HepG2 (cell line): Measurements from ENCODE around the gene BMPER. TPM values are rescaled to one million over a fixed set of nuclear protein-coding genes. Genes with fewer than 3 reads are reported as not detected.

Experiments used
- CHD2 ChIP-seq: IDR thresholded peaks from 2 replicates; pipeline ENCODE4 v1.6.1; 2011; ENCODE audit warnings: low read depth, low read length, improper control_type of control experiment
- CREB1 ChIP-seq, 2 experiments: fragments of 450-650 bp in 1 of 2; IDR thresholded peaks; 2 replicates each; pipeline ENCODE4 v1.6.1; 2016 to 2017; ENCODE audit warnings: control low read depth in 1 of 2, mild to moderate bottlenecking in 1 of 2, missing compliant biosample characterization in 1 of 2, missing genetic modification characterization in 1 of 2
- CTCF ChIP-seq: sonication (generic); formaldehyde crosslinking; IDR thresholded peaks from 2 replicates; pipeline ENCODE4 v1.5.0; 2020; ENCODE audit warnings: mild to moderate bottlenecking, missing genetic modification reagents, moderate library complexity
- FOXA1 ChIP-seq, 2 experiments: fragments of 450-650 bp in 1 of 2; sonication (generic) in 1 of 2; formaldehyde crosslinking in 1 of 2; IDR thresholded peaks; 2 replicates each; pipeline versions ENCODE4 v1.4.0 to v1.6.1; 2016 to 2020; ENCODE audit warnings: missing genetic modification reagents in 1 of 2
- FOXA3 ChIP-seq: IDR thresholded peaks from 2 replicates; pipeline ENCODE4 v1.6.1; 2016; ENCODE audit warnings: missing genetic modification reagents, missing compliant biosample characterization
- HMG20B ChIP-seq: conservative IDR thresholded peaks from 2 replicates; pipeline ENCODE4 v1.6.1; 2016; ENCODE audit warnings: missing genetic modification reagents, missing compliant biosample characterization
- KLF15 ChIP-seq: sonication (generic); formaldehyde crosslinking; IDR thresholded peaks from 2 replicates; pipeline ENCODE4 v1.8.1; 2023; ENCODE audit warnings: borderline replicate concordance, mild to moderate bottlenecking, inconsistent platforms, missing genetic modification reagents, mixed read lengths
- NR2F1 ChIP-seq, 2 experiments: fragments of 450-650 bp in 1 of 2; formaldehyde crosslinking in 1 of 2; IDR thresholded peaks; 2 replicates each; pipeline versions ENCODE4 v1.5.0 to v1.6.1; 2016 to 2020; ENCODE audit warnings: mild to moderate bottlenecking in 1 of 2, missing compliant biosample characterization in 1 of 2, missing genetic modification reagents in 1 of 2, moderate library complexity in 1 of 2
- SAP130 ChIP-seq: IDR thresholded peaks from 2 replicates; pipeline ENCODE4 v1.6.1; 2016; ENCODE audit warnings: low read depth
- SMC3 ChIP-seq: IDR thresholded peaks from 2 replicates; pipeline ENCODE4 v1.6.1; 2011; ENCODE audit warnings: low read length, improper control_type of control experiment
- TEAD2 ChIP-seq: sonication (generic); formaldehyde crosslinking; IDR thresholded peaks from 2 replicates; pipeline ENCODE4 v1.9.0; 2021; ENCODE audit warnings: missing genetic modification reagents
- ZBTB3 ChIP-seq: sonication (generic); formaldehyde crosslinking; IDR thresholded peaks from 2 replicates; pipeline ENCODE4 v1.4.0; 2020; ENCODE audit warnings: low read depth, mild to moderate bottlenecking, moderate library complexity, missing genetic modification reagents, borderline replicate concordance
- ZFP41 ChIP-seq: sonication (generic); formaldehyde crosslinking; IDR thresholded peaks from 2 replicates; pipeline ENCODE4 v1.4.0; 2020; ENCODE audit warnings: mild to moderate bottlenecking, missing genetic modification reagents, borderline replicate concordance
- ZNF280B ChIP-seq: sonication (generic); formaldehyde crosslinking; IDR thresholded peaks from 2 replicates; pipeline ENCODE4 v1.5.0; 2020; ENCODE audit warnings: missing genetic modification reagents, mild to moderate bottlenecking, borderline replicate concordance
- ZNF282 ChIP-seq: fragments of 450-650 bp; IDR thresholded peaks from 2 replicates; pipeline ENCODE4 v1.6.1; 2018; ENCODE audit not compliant: partially characterized antibody
- ZNF460 ChIP-seq: sonication (generic); formaldehyde crosslinking; IDR thresholded peaks from 2 replicates; pipeline ENCODE4 v1.5.1; 2020; ENCODE audit warnings: missing genetic modification reagents, mild to moderate bottlenecking, borderline replicate concordance
- ZNF639 ChIP-seq: conservative IDR thresholded peaks from 2 replicates; pipeline ENCODE4 v1.6.1; 2018; ENCODE audit warnings: missing genetic modification reagents
- ZSCAN5A ChIP-seq: sonication (generic); formaldehyde crosslinking; IDR thresholded peaks from 2 replicates; pipeline ENCODE4 v1.8.0; 2022; ENCODE audit warnings: mild to moderate bottlenecking, missing genetic modification reagents, borderline replicate concordance
- polyA plus RNA-seq, 8 experiments: library from polyadenylated mRNA; depleted of rRNA in 3 of 8; stranded (reverse) in 7 of 8; unstranded in 1 of 8; fragments of >200 nt; fragmentation: Illumina TruSeq in 4 of 8; extraction: Trizol in 4 of 8; gene quantifications; 2 replicates each; pipeline versions ENCODE4 v1.2.1 to v1.2.3, GENCODE V29; 2011 to 2016; ENCODE audit warnings: low read depth in 4 of 8, missing spikeins in 1 of 8, mixed read lengths in 1 of 8; ENCODE audit not compliant: insufficient read depth in 1 of 8
- total RNA-seq, 5 experiments: library from RNA; depleted of rRNA; stranded (reverse); fragments of >200 nt; fragmentation: Illumina TruSeq; extraction: Trizol; gene quantifications; 2 replicates each; pipeline ENCODE4 v1.2.3, GENCODE V29; 2016; ENCODE audit warnings: low read depth in 1 of 5

The BMPER gene
- total and polyA plus RNA-seq, 2 of the 13 experiments (the other 11 are each of a cell fraction or from before 2014, with no cell fraction given) = not detected

- TF ChIP-seq CHD2 (no peak), FOXA3 (CRISPR knock-in tag) (0 out of 2 replicates have a peak, but pooled peaks have one; percentile 22), ZSCAN5A (CRISPR knock-in tag) (no peak), ZNF460 (no peak), ZBTB3 (CRISPR knock-in tag) (no peak), SMC3 (peak; percentile 56), CTCF (CRISPR knock-in tag) (peak; percentile 59), ZNF280B (no peak), HMG20B (CRISPR knock-in tag) (no peak), ZNF639 (CRISPR knock-in tag) (no peak), TEAD2 (CRISPR knock-in tag) (no peak), FOXA1 (IDR thresholded peaks at IDR 0.05) (no peak), FOXA1 (CRISPR knock-in tag; IDR thresholded peaks at IDR 0.05) (peak; percentile 25; the same call in 1 of the 2 replicates), KLF15 (CRISPR knock-in tag) (no peak), ZFP41 (no peak), CREB1 (IDR thresholded peaks at IDR 0.05) (no peak), CREB1 (CRISPR knock-in tag; IDR thresholded peaks at IDR 0.05) (no peak), ZNF282 (no peak), NR2F1 (CRISPR knock-in tag; IDR thresholded peaks at IDR 0.05) (peak in 1 of 2 experiments; percentile 13; a peak in 1 of 4 replicates), SAP130 (CRISPR knock-in tag) (no peak)
These were observed 260.7 kb downstream of the BMPER start (continued) for GRCh38 chr7:34165927-34166550.
